ENCODE data around the gene CDK16.

- TF ChIP-seq ARNTL (CRISPR knock-in tag; IDR thresholded peaks at IDR 0.05; ENCODE audit: borderline replicate concordance, low read depth) = no peak
- no peak for TF ChIP-seq TCF4 (CRISPR knock-in tag; IDR thresholded peaks at IDR 0.05; ENCODE audit: borderline replicate concordance)
- no peak for TF ChIP-seq TOX (CRISPR knock-in tag; IDR thresholded peaks at IDR 0.05; ENCODE audit: borderline replicate concordance)
- no peak for TF ChIP-seq ISL1 (CRISPR knock-in tag; IDR thresholded peaks at IDR 0.05)
- no peak for TF ChIP-seq CREB5 (CRISPR knock-in tag; IDR thresholded peaks at IDR 0.05; ENCODE audit: low read depth)
- TF ChIP-seq PATZ1 (CRISPR knock-in tag; IDR thresholded peaks at IDR 0.05; ENCODE audit: borderline replicate concordance) = no peak
These were observed 40.1 kb upstream of the CDK16 start for GRCh38 chrX:47178337-47178736.

Measured in SK-N-SH treated with all-trans-retinoic acid at 6 μM for 48 hours (cell line).